ENCODE results near the gene SLC17A9. TPM values are rescaled to one million over a fixed set of nuclear protein-coding genes. Genes with fewer than 3 reads are reported as not detected.

SLC17A9 gene
- total and polyA plus RNA-seq, 10 of the 15 experiments (the other 5 are each of a cell fraction or from before 2014, with no cell fraction given) = 0.72 to 74.1 (median 29.4) TPM

GRCh38 chr20:62983210-62983609, 30.7 kb downstream of the SLC17A9 start:
- Histone ChIP-seq H3K27me3 (replicated peaks in 1 of 2; ENCODE audit: control insufficient read depth in 2 of 2, insufficient read depth in 2 of 2, low read length in 1 of 2) (peaks cover 0 to 15% of the 10 kb centered on the region in 2 experiments; a peak in 3 of 4 replicates), H3K9me3 (replicated peaks; ENCODE audit: control insufficient read depth, insufficient read depth, low read length) (no peaks in the 10 kb centered on the region)
- in situ Hi-C loops (cut with MboI) = no loop called here

More at GRCh38 chr20:62983210-62983609, 30.7 kb downstream of the SLC17A9 start:
- no peak for TF ChIP-seq IRF3 (IDR thresholded peaks at IDR 0.05)
- no peak for TF ChIP-seq HCFC1 (IDR thresholded peaks at IDR 0.05; ENCODE audit: low read length)
- no peak for TF ChIP-seq NFXL1 (IDR thresholded peaks at IDR 0.05; ENCODE audit: borderline replicate concordance)
- no peak for TF ChIP-seq KAT2A (conservative IDR thresholded peaks at IDR 0.05; ENCODE audit: control insufficient read depth, low read depth, low read length)
- TF ChIP-seq TBL1XR1 (IDR thresholded peaks at IDR 0.05; ENCODE audit: low read depth, low read length) = no peak
- TF ChIP-seq SRF (IDR thresholded peaks at IDR 0.05; ENCODE audit: low read depth in 2 of 2, low read length in 2 of 2) = no peak
- no peak for TF ChIP-seq USF2 (IDR thresholded peaks at IDR 0.05; ENCODE audit: borderline replicate concordance, low read depth, low read length)
- TF ChIP-seq, protein P1, sequence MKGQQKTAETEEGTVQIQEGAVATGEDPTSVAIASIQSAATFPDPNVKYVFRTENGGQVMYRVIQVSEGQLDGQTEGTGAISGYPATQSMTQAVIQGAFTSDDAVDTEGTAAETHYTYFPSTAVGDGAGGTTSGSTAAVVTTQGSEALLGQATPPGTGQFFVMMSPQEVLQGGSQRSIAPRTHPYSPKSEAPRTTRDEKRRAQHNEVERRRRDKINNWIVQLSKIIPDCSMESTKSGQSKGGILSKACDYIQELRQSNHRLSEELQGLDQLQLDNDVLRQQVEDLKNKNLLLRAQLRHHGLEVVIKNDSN (IDR thresholded peaks at IDR 0.05; ENCODE audit: borderline replicate concordance, extremely low read length, insufficient read depth, low read depth, low read length) = no peak
- TF ChIP-seq FOXK2 (IDR thresholded peaks at IDR 0.05) = no peak
- no peak for TF ChIP-seq ZNF274 (IDR thresholded peaks at IDR 0.05; ENCODE audit: insufficient read depth, insufficient read length)
- TF ChIP-seq HDGF (IDR thresholded peaks at IDR 0.05) = no peak
- H3K4me1 ChIP-seq (ENCODE audit: control insufficient read depth, insufficient read depth, low read length) = peaks cover 14% of the 10 kb centered on the region
- no peak overlapping the region for H2AFZ ChIP-seq (ENCODE audit: control insufficient read depth, low read depth, low read length)
- ATAC-seq (no peak), FAIRE-seq (no peak), DNase-seq (ENCODE audit: low read depth, low spot score) (no peak)
- no peaks in the 10 kb centered on the region for H3K79me2 ChIP-seq (ENCODE audit: control insufficient read depth, insufficient read depth, low read length)
- H3K36me3 ChIP-seq (ENCODE audit: control insufficient read depth in 2 of 2, insufficient read depth in 2 of 2, low read length in 1 of 2) = no peaks in the 10 kb centered on the region
- SMC1A ChIA-PET (ENCODE audit: uncharacterized antibody, unreplicated experiment) = no interaction called here
- H3K9ac ChIP-seq (ENCODE audit: control insufficient read depth, insufficient read depth, low read length) = no peak overlapping the region
- POLR2A ChIA-PET = no interaction called here
- CTCF ChIA-PET = no interaction called here
- H3K4me3 ChIP-seq = no peak overlapping the region
- no peak overlapping the region for H3K4me2 ChIP-seq (ENCODE audit: control insufficient read depth, insufficient read depth)
- BruUV-seq (replicated peaks) = no TSS peak
- RAD21 ChIA-PET (ENCODE audit: unreplicated experiment) = interaction anchor here (1.2 kb wide), 1 partner anchor 26 kb away, joined by 3 read pairs; no protein-coding TSS in a partner anchor
- 39% methylated on average over 4 of the region's 6 CpGs for WGBS (ENCODE audit: insufficient coverage, insufficient replicate concordance, low lambda C conversion rate, missing lambda C conversion rate)
- no peak overlapping the region for H3K27ac ChIP-seq (ENCODE audit: control insufficient read depth, insufficient read depth)
- intact Hi-C loops (cut with micrococcal nuclease; ENCODE audit: unreplicated experiment) = no loop called here
- peaks cover 6% of the 10 kb centered on the region; the same call in 1 of the 2 replicates for H4K20me1 ChIP-seq (ENCODE audit: control insufficient read depth, insufficient read depth)
